H1 (cell line): Measurements from ENCODE around the gene HIC1. TPM values are rescaled to one million over a fixed set of nuclear protein-coding genes. Genes with fewer than 3 reads are reported as not detected.

Experiments
- CTCF ChIA-PET: fragments of 300-600 bp; sonication (Branson Sonifier 250); formaldehyde crosslinking; loops from one replicate; lab custom pipeline; 2021; ENCODE audit not compliant: partially characterized antibody; lab: Charles Lee
- POLR2A ChIA-PET: fragments of 300-600 bp; sonication (Branson Sonifier 250); formaldehyde crosslinking; loops from one replicate; lab custom pipeline; 2021; ENCODE audit warnings: inconsistent platforms; ENCODE audit not compliant: partially characterized antibody; lab: Charles Lee
- DNase-seq, 2 experiments: peaks; one replicate each; pipeline versions ENCODE4 v3.0.0 to v3.0.0-alpha.2; 2010 to 2022; ENCODE audit warnings: low spot score in 2 of 2, low read depth in 1 of 2, mixed read lengths in 1 of 2
- FAIRE-seq: peaks from 2 replicates; lab custom pipeline; 2011; peaks lifted over from hg19 to GRCh38; lab: Jason Lieb, UNC
- H2AFZ ChIP-seq: 2 replicates; pipeline ENCODE4 v1.8.1; 2012; ENCODE audit warnings: low read length, inconsistent platforms
- H2AK5ac ChIP-seq: 2 replicates; pipeline ENCODE4 v1.6.1; 2013; ENCODE audit warnings: low read depth, low read length
- H2BK120ac ChIP-seq: replicated peaks from 2 replicates; pipeline ENCODE3; 2013; ENCODE audit warnings: low read depth, low read length, inconsistent platforms
- H2BK12ac ChIP-seq: 2 replicates; pipeline ENCODE4 v1.6.1; 2013; ENCODE audit warnings: low read depth, low read length
- H2BK15ac ChIP-seq: 2 replicates; pipeline ENCODE4 v1.6.1; 2013; ENCODE audit warnings: low read length
- H2BK20ac ChIP-seq: 2 replicates; pipeline ENCODE4 v1.6.1; 2013; ENCODE audit warnings: low read length
- H2BK5ac ChIP-seq: 2 replicates; pipeline ENCODE4 v1.6.1; 2013; ENCODE audit warnings: low read depth, low read length
- H3K14ac ChIP-seq: 2 replicates; pipeline ENCODE4 v1.6.1; 2013; ENCODE audit warnings: inconsistent platforms; ENCODE audit not compliant: insufficient read length
- H3K18ac ChIP-seq: 2 replicates; pipeline ENCODE4 v1.6.1; 2013; ENCODE audit warnings: low read length; ENCODE audit errors: extremely low read depth
- H3K23ac ChIP-seq: 2 replicates; pipeline ENCODE4 v1.6.1; 2013; ENCODE audit warnings: inconsistent platforms; ENCODE audit not compliant: insufficient read length
- H3K23me2 ChIP-seq: 2 replicates; pipeline ENCODE4 v1.6.1; 2013; ENCODE audit warnings: low read depth, low read length
- H3K27ac ChIP-seq: 2 replicates; pipeline ENCODE4 v1.6.1; 2011; ENCODE audit warnings: low read depth, low read length, inconsistent platforms
- H3K27me3 ChIP-seq, 4 experiments: replicated peaks in 1 of 4; 1 replicate in 1 of 4; 2 replicates in 3 of 4; pipeline versions ENCODE4 v1.6.1 to v1.8.1; 2011 to 2013; ENCODE audit warnings: low read length in 3 of 4, mild to moderate bottlenecking in 3 of 4, inconsistent platforms in 2 of 4, mixed read lengths in 2 of 4, moderate library complexity in 1 of 4; ENCODE audit not compliant: control insufficient read depth in 3 of 4, insufficient read depth in 3 of 4; ENCODE audit errors: extremely low read depth in 1 of 4
- H3K36me3 ChIP-seq, 4 experiments: 2 replicates each; pipeline versions ENCODE4 v1.6.1 to v1.8.1; 2011 to 2013; ENCODE audit warnings: mild to moderate bottlenecking in 4 of 4, low read length in 3 of 4, moderate library complexity in 2 of 4, control low read depth in 1 of 4, inconsistent platforms in 1 of 4; ENCODE audit not compliant: insufficient read depth in 4 of 4, control insufficient read depth in 2 of 4
- H3K4ac ChIP-seq: replicated peaks from 2 replicates; pipeline ENCODE3; 2013; ENCODE audit warnings: low read length, low read depth, mixed read lengths, inconsistent platforms; ENCODE audit not compliant: insufficient read length
- H3K4me1 ChIP-seq, 4 experiments: replicated peaks in 1 of 4; 1 replicate in 1 of 4; 2 replicates in 3 of 4; pipeline versions ENCODE4 v1.6.1 to v1.8.1; 2011 to 2013; ENCODE audit warnings: low read length in 3 of 4, inconsistent platforms in 2 of 4, mixed read lengths in 1 of 4; ENCODE audit not compliant: insufficient read depth in 4 of 4, control insufficient read depth in 3 of 4
- H3K4me2 ChIP-seq, 2 experiments: 2 replicates each; pipeline versions ENCODE4 v1.6.1 to v1.8.1; 2011 to 2013; ENCODE audit warnings: low read depth in 2 of 2, low read length in 2 of 2, control low read depth in 1 of 2, inconsistent platforms in 1 of 2, mild to moderate bottlenecking in 1 of 2; ENCODE audit not compliant: insufficient read depth in 1 of 2
- H3K4me3 ChIP-seq, 4 experiments: fragments of 200-600, 300-600 bp in 1 of 4; sonication (generic), shearing (Covaris generic), sonication (Bioruptor Twin) in 1 of 4; 2 replicates each; pipeline versions ENCODE4 v1.5.1 to v1.8.1; 2011 to 2016; ENCODE audit warnings: low read length in 4 of 4, low read depth in 3 of 4, control low read depth in 2 of 4, inconsistent platforms in 2 of 4, mild to moderate bottlenecking in 2 of 4, mixed read lengths in 1 of 4, moderate library complexity in 1 of 4; ENCODE audit not compliant: insufficient read depth in 2 of 4; ENCODE audit errors: extremely low read depth in 1 of 4
- H3K56ac ChIP-seq: replicated peaks from 2 replicates; pipeline ENCODE3; 2013; ENCODE audit warnings: low read depth, mild to moderate bottlenecking, mixed read lengths, low read length, inconsistent platforms; ENCODE audit not compliant: insufficient read length
- H3K79me1 ChIP-seq: 2 replicates; pipeline ENCODE4 v1.6.1; 2013; ENCODE audit warnings: low read depth, low read length, control low read depth
- H3K79me2 ChIP-seq, 2 experiments: 2 replicates each; pipeline versions ENCODE4 v1.6.1 to v1.8.1; 2012 to 2013; ENCODE audit warnings: low read length in 2 of 2, mild to moderate bottlenecking in 2 of 2, inconsistent platforms in 1 of 2; ENCODE audit not compliant: insufficient read depth in 2 of 2, control insufficient read depth in 1 of 2
- H3K9ac ChIP-seq, 4 experiments: replicated peaks in 1 of 4; 1 replicate in 1 of 4; 2 replicates in 3 of 4; pipeline versions ENCODE4 v1.6.1 to v1.8.1; 2011 to 2013; ENCODE audit warnings: low read depth in 3 of 4, low read length in 3 of 4, control low read depth in 2 of 4, mild to moderate bottlenecking in 2 of 4, moderate library complexity in 2 of 4, inconsistent platforms in 1 of 4; ENCODE audit errors: extremely low read depth in 1 of 4
- H3K9me3 ChIP-seq, 2 experiments: 2 replicates each; pipeline versions ENCODE4 v1.6.1 to v1.8.1; 2012 to 2013; ENCODE audit warnings: mild to moderate bottlenecking in 2 of 2, moderate library complexity in 2 of 2, control low read depth in 1 of 2, inconsistent platforms in 1 of 2, low read depth in 1 of 2, low read length in 1 of 2, mixed read lengths in 1 of 2; ENCODE audit not compliant: insufficient read depth in 2 of 2
- H4K20me1 ChIP-seq, 2 experiments: replicated peaks in 1 of 2; 2 replicates each; pipeline versions ENCODE3 to v1.8.1; 2011 to 2013; ENCODE audit warnings: inconsistent platforms in 2 of 2, low read length in 2 of 2, mild to moderate bottlenecking in 1 of 2; ENCODE audit not compliant: insufficient read depth in 2 of 2, control insufficient read depth in 1 of 2
- H4K5ac ChIP-seq: 2 replicates; pipeline ENCODE4 v1.6.1; 2013; ENCODE audit warnings: low read length, low read depth, mixed read lengths, inconsistent platforms; ENCODE audit not compliant: insufficient read length
- H4K8ac ChIP-seq: 2 replicates; pipeline ENCODE4 v1.8.0; 2013; ENCODE audit warnings: mild to moderate bottlenecking, moderate library complexity, low read length, inconsistent platforms; ENCODE audit not compliant: insufficient read depth; ENCODE audit errors: extremely low read depth
- H4K91ac ChIP-seq: replicated peaks from 2 replicates; pipeline ENCODE3; 2013; ENCODE audit warnings: low read length, mixed read lengths, inconsistent platforms; ENCODE audit not compliant: insufficient read length
- WGBS, 2 experiments: shearing (Covaris generic) in 1 of 2; methylation state at CpG; one replicate each; pipeline versions ENCODE4 v1.1.6 to v1.1.7; 2013 to 2015; ENCODE audit warnings: low lambda C conversion rate in 2 of 2, mixed read lengths in 2 of 2, inconsistent platforms in 1 of 2, low coverage in 1 of 2, missing lambda C conversion rate in 1 of 2; ENCODE audit not compliant: insufficient replicate concordance in 2 of 2, insufficient coverage in 1 of 2, insufficient read length in 1 of 2; ENCODE audit errors: extremely low coverage in 1 of 2, missing lambda C conversion rate in 1 of 2; 5-methylcytosine and 5-hydroxymethylcytosine counted together
- polyA plus RNA-seq, 7 experiments: library from polyadenylated mRNA; depleted of rRNA in 3 of 7; stranded (reverse) in 5 of 7; unstranded in 2 of 7; fragments of >200 nt in 5 of 7; fragments of 200-250 nt in 2 of 7; gene quantifications; 1 replicate in 5 of 7; 2 replicates in 1 of 7; 4 replicates in 1 of 7; pipeline versions ENCODE4 v1.2.1 to v1.2.3, GENCODE V29; 2011 to 2013; ENCODE audit warnings: missing spikeins in 2 of 7, mixed read lengths in 2 of 7
- total RNA-seq: library from RNA; stranded (reverse); fragmentation: NEBNext Ultra II Directional; extraction: Animal tissue kit (Norgen Biotek cat#: 25700); gene quantifications from 2 replicates; pipeline ENCODE4 v1.2.1, GENCODE V29; 2021

HIC1 gene
- total and polyA plus RNA-seq, 2 of the 8 experiments (the other 6 are each of a cell fraction or from before 2014, with no cell fraction given): 0.06 to 0.09 TPM

DNA sequence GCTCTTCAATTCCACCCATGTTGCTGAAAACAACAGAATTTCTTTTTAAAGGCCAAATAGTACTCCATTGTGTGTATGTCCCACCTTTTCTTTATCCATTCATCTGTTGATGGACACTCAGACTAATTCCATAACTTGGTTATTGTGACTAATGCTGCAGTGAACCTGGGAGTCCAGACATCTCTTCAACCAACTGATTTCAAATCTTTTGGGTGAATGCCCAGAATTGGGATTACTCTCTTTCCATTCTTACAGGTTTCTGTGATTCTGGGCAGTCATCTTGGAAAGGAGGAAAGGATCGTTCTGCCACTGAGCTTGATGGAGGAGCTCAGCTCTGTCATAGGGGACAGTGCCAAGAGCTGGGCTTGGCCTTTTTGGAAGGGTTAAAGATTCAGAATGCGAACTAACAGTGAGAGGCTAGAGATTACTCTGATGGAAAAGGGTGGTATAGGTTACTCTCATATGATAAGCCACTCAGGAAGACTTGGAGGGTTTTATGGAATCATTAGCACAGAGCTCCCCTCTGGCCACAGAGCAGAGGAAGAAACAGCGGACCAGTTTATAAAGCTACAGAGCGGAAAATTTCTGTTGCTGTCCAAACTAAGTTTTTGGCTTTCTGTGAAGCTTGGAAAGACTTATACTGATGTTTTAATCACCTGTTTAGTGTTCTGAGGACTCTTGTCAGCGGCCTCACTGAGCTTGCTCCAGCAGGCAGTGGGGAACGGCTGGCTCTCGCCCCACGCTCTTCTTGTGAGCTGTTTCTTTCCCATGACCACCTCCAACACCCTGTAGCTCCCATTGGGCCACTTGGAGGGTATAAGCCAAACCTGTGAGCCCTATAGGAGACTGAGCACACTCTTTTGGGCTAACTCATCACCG lies 48.3 kb downstream of the HIC1 start:
- Histone ChIP-seq H3K36me3 (no peaks in the 10 kb centered on the region; a peak in 1 of 8 replicates), H3K27ac (no peak overlapping the region), H2BK5ac (no peak overlapping the region), H3K4me3 (no peak overlapping the region), H3K4me1 (no peaks in the 10 kb centered on the region), H4K91ac (no peak overlapping the region), H3K79me2 (no peaks in the 10 kb centered on the region), H3K9ac (no peak overlapping the region), H3K79me1 (no peaks in the 10 kb centered on the region), H2BK20ac (no peak overlapping the region), H4K20me1 (no peaks in the 10 kb centered on the region), H3K18ac (no peak overlapping the region), H3K4me2 (no peak overlapping the region), H3K23me2 (no peaks in the 10 kb centered on the region), H3K56ac (no peak overlapping the region), H3K27me3 (no peaks in the 10 kb centered on the region), H2BK15ac (no peak overlapping the region), H2AFZ (no peak overlapping the region), H3K9me3 (no peaks in the 10 kb centered on the region), H4K5ac (no peak overlapping the region), H4K8ac (no peak overlapping the region), H3K4ac (no peak overlapping the region), H2AK5ac (no peak overlapping the region), H2BK120ac (no peak overlapping the region), H3K23ac (no peak overlapping the region), H3K14ac (no peak overlapping the region), H2BK12ac (no peak overlapping the region)
- DNase-seq (no peak), FAIRE-seq (no peak)
- CTCF ChIA-PET: interaction anchor here (0.6 to 2.2 kb wide), 12 partner anchors 8 to 264 kb away, joined by 3 to 8 read pairs (median 3); partner anchors contain the start of gene HIC1
- POLR2A ChIA-PET: interaction anchor here (1.4 kb wide), 1 partner anchor 29 kb away, joined by 3 read pairs; no protein-coding TSS in a partner anchor
- WGBS, 2 experiments: 91% methylated on average over 9 of the region's 9 CpGs; no CpG with 5 or more reads in 1 of the 2 experiments
